Endothelial cell of umbilical vein (primary cell): ENCODE measurements around the gene CD68. TPM values are rescaled to one million over a fixed set of nuclear protein-coding genes. Genes with fewer than 3 reads are reported as not detected.
A peak's percentile ranks its signal among the peaks of the same experiment; 100 is the strongest.

ENCODE experiments used
- BruUV-seq: library from RNA; stranded (reverse); fragments of 400-500 nt; replicated peaks from 2 replicates; lab custom pipeline; 2021; lab: Mats Ljungman, UMichigan
- CTCF ChIA-PET: fragments of 300-600, 350-600 bp; sonication (Branson Sonifier 250); formaldehyde crosslinking; loops from one replicate; lab custom pipeline; 2021; ENCODE audit warnings: antibody characterized with exemption, inconsistent platforms; lab: Charles Lee
- POLR2A ChIA-PET: fragments of 300-600, 350-600 bp; sonication (Branson Sonifier 250); formaldehyde crosslinking; loops from one replicate; lab custom pipeline; 2021; ENCODE audit warnings: antibody characterized with exemption, inconsistent platforms; lab: Charles Lee
- DNase-seq: peaks from one replicate; pipeline ENCODE4 v3.0.0-alpha.2; 2011; ENCODE audit warnings: low read depth, low spot score
- FAIRE-seq: peaks from 2 replicates; lab custom pipeline; 2011; peaks lifted over from hg19 to GRCh38; lab: Jason Lieb, UNC
- H2AFZ ChIP-seq: 2 replicates; pipeline ENCODE4 v1.6.0; 2012; ENCODE audit warnings: low read depth, low read length, control low read depth, inconsistent platforms
- H3K27ac ChIP-seq: 2 replicates; pipeline ENCODE4 v1.5.1; 2011; ENCODE audit warnings: low read depth, mild to moderate bottlenecking, control low read depth, low read length, moderate library complexity; ENCODE audit not compliant: insufficient read depth
- H3K27me3 ChIP-seq, 2 experiments: 2 replicates each; pipeline versions ENCODE4 v1.6.0 to v1.6.1; 2011; ENCODE audit warnings: low read length in 2 of 2, mixed read lengths in 1 of 2; ENCODE audit not compliant: control insufficient read depth in 2 of 2, insufficient read depth in 2 of 2
- H3K36me3 ChIP-seq, 2 experiments: 2 replicates in 1 of 2; 3 replicates in 1 of 2; pipeline ENCODE4 v1.5.1; 2011; ENCODE audit warnings: low read length in 2 of 2, mild to moderate bottlenecking in 1 of 2, moderate library complexity in 1 of 2; ENCODE audit not compliant: control insufficient read depth in 2 of 2, insufficient read depth in 2 of 2; ENCODE audit errors: extremely low read depth in 1 of 2
- H3K4me1 ChIP-seq: 3 replicates; pipeline ENCODE4 v1.5.1; 2011; ENCODE audit warnings: mild to moderate bottlenecking, low read length; ENCODE audit not compliant: control insufficient read depth, insufficient read depth; ENCODE audit errors: extremely low read depth
- H3K4me2 ChIP-seq: 2 replicates; pipeline ENCODE4 v1.6.1; 2011; ENCODE audit warnings: low read length, control low read depth, mixed read lengths; ENCODE audit not compliant: insufficient read depth
- H3K4me3 ChIP-seq, 3 experiments: fragments of 200-600 bp in 1 of 3; sonication (generic), shearing (Covaris generic) in 1 of 3; replicated peaks in 1 of 3; 2 replicates each; pipeline ENCODE4 v1.5.1; 2011 to 2016; ENCODE audit warnings: control low read depth in 3 of 3, low read length in 3 of 3, mild to moderate bottlenecking in 2 of 3, inconsistent platforms in 1 of 3, low read depth in 1 of 3, moderate library complexity in 1 of 3; ENCODE audit not compliant: insufficient read depth in 1 of 3
- H3K79me2 ChIP-seq: 2 replicates; pipeline ENCODE4 v1.6.0; 2012; ENCODE audit warnings: low read length, inconsistent platforms; ENCODE audit not compliant: control insufficient read depth, insufficient read depth
- H3K9ac ChIP-seq: replicated peaks from 2 replicates; pipeline ENCODE3; 2011; ENCODE audit warnings: low read length, control low read depth; ENCODE audit not compliant: insufficient read depth; ENCODE audit errors: extremely low read depth
- H3K9me1 ChIP-seq: replicated peaks from 3 replicates; pipeline ENCODE4 v1.6.0; 2011; ENCODE audit warnings: mild to moderate bottlenecking, low read length; ENCODE audit not compliant: control insufficient read depth, insufficient read depth; ENCODE audit errors: extremely low read depth
- H3K9me3 ChIP-seq: replicated peaks from 2 replicates; pipeline ENCODE4 v1.5.1; 2012; ENCODE audit warnings: low read length, inconsistent platforms; ENCODE audit not compliant: control insufficient read depth, insufficient read depth
- H4K20me1 ChIP-seq: replicated peaks from 2 replicates; pipeline ENCODE3; 2011; ENCODE audit warnings: mild to moderate bottlenecking, low read length; ENCODE audit not compliant: control insufficient read depth, insufficient read depth; ENCODE audit errors: extremely low read depth
- CTCF ChIP-seq, 2 donors: IDR thresholded peaks; 1 replicate in 1 of 2; 2 replicates in 1 of 2; pipeline ENCODE4 v1.5.1; 2011; ENCODE audit warnings: low read length in 2 of 2, mild to moderate bottlenecking in 2 of 2, moderate library complexity in 2 of 2, control low read depth in 1 of 2, inconsistent platforms in 1 of 2, low read depth in 1 of 2; ENCODE audit not compliant: insufficient read depth in 1 of 2; ENCODE audit errors: extremely low read depth in 1 of 2
- EZH2 ChIP-seq: IDR thresholded peaks from 2 replicates; pipeline ENCODE4 v1.6.1; 2012; ENCODE audit warnings: borderline replicate concordance, low read depth, mild to moderate bottlenecking, moderate library complexity, low read length, inconsistent platforms; ENCODE audit not compliant: severe bottlenecking
- FOS ChIP-seq: IDR thresholded peaks from 2 replicates; pipeline ENCODE4 v1.6.1; 2011; ENCODE audit warnings: mild to moderate bottlenecking, low read length, moderate library complexity, borderline replicate concordance; ENCODE audit not compliant: insufficient read depth
- GATA2 ChIP-seq: IDR thresholded peaks from 2 replicates; pipeline ENCODE4 v1.7.0; 2011; ENCODE audit warnings: low read depth, mild to moderate bottlenecking, moderate library complexity, mixed read lengths, low read length; ENCODE audit not compliant: insufficient read length, insufficient read depth
- JUN ChIP-seq: IDR thresholded peaks from 2 replicates; pipeline ENCODE4 v1.6.1; 2011; ENCODE audit warnings: borderline replicate concordance, low read depth; ENCODE audit not compliant: insufficient read length, insufficient read depth
- MAX ChIP-seq: IDR thresholded peaks from 2 replicates; pipeline ENCODE4 v1.6.1; 2011; ENCODE audit not compliant: insufficient read depth, insufficient read length
- MYC ChIP-seq: IDR thresholded peaks from one replicate; pipeline ENCODE4 v1.6.1; 2011; ENCODE audit warnings: mild to moderate bottlenecking, low read depth, low read length
- POLR2A ChIP-seq: IDR thresholded peaks from 2 replicates; pipeline ENCODE4 v1.6.1; 2012; ENCODE audit warnings: low read depth, mild to moderate bottlenecking, control low read depth, low read length
- POLR2AphosphoS5 ChIP-seq: IDR thresholded peaks from 2 replicates; pipeline ENCODE4 v1.6.1; 2012; ENCODE audit warnings: low read depth, mild to moderate bottlenecking, control low read depth, low read length, moderate library complexity; ENCODE audit not compliant: insufficient read depth
- dilution Hi-C: fragments of 300-500 bp; cut with MboI; formaldehyde crosslinking; loops from one replicate; pipeline ENCODE4 v1.15.0; 2019; ENCODE audit warnings: low sequenced_read_pairs; ENCODE audit not compliant: extremely low pct_ligation_motif_present
- intact Hi-C: fragments of 100-400 bp; cut with micrococcal nuclease; formaldehyde crosslinking; loops from one replicate; pipeline ENCODE4 v1.10.0; 2022
- polyA plus RNA-seq, 4 experiments: library from polyadenylated mRNA; depleted of rRNA in 3 of 4; stranded (reverse) in 3 of 4; unstranded in 1 of 4; fragments of >200 nt; gene quantifications; 2 replicates each; pipeline versions ENCODE4 v1.2.1 to v1.2.3, GENCODE V29; 2011 to 2012; ENCODE audit warnings: missing spikeins in 1 of 4
- total RNA-seq: library from RNA; stranded (reverse); gene quantifications from 2 replicates; pipeline ENCODE4 v1.2.3, GENCODE V29; 2021

CD68 gene
- total and polyA plus RNA-seq, 2 donors (not counting 3 experiments of a cell fraction or from before 2014, with no cell fraction given) = 2.9 to 30.8 TPM

GRCh38 chr17:7614425-7615264, 35.2 kb downstream of the CD68 start, which contains the start of gene FXR2:
Gene FXR2, minus strand, starts transcription at chr17:7614897. Its CDS starts 365 bp downstream, at chr17:7614532.
- Histone ChIP-seq H4K20me1 (peaks cover 3% of the 10 kb centered on the region), H3K27ac (peak within 1 kb of the TSS; percentile 56), H2AFZ (peak within 1 kb of the TSS; percentile 89), H3K36me3 (no peaks in the 10 kb centered on the region), H3K9me3 (no peaks in the 10 kb centered on the region), H3K9me1 (no peaks in the 10 kb centered on the region), H3K27me3 (no peaks in the 10 kb centered on the region), H3K4me1 (peaks cover 24% of the 10 kb centered on the region), H3K4me2 (peak within 1 kb of the TSS; percentile 99), H3K79me2 (peaks cover 42% of the 10 kb centered on the region), H3K4me3 (peak within 1 kb of the TSS; percentile 55 to 97 (median 73)), H3K9ac (peak within 1 kb of the TSS; percentile 90)
- BruUV-seq = no TSS peak
- FAIRE-seq = peak; percentile 100
- intact Hi-C loops (loop anchor here (1.0 to 10.0 kb wide), 5 partner anchors 13 to 230 kb away; partner anchors contain the start of genes SAT2, SENP3 and WRAP53), dilution Hi-C loops (no loop called here)
- DNase-seq = peak; percentile 100
- CTCF ChIA-PET = interaction anchor here (0.5 to 2.0 kb wide), 6 partner anchors 9 to 102 kb away, joined by 3 to 11 read pairs (median 5); partner anchors contain the start of genes DNAH2, MPDU1, SAT2 and TP53
- TF ChIP-seq MAX (no peak), GATA2 (no peak), JUN (no peak), FOS (no peak), POLR2AphosphoS5 (peak; percentile 71), EZH2 (no peak), POLR2A (peak; percentile 67), MYC (no peak), CTCF (IDR thresholded peaks at IDR 0.05; ENCODE audit: extremely low read depth in 1 of 2, insufficient read depth in 1 of 2, low read depth in 1 of 2, low read length in 2 of 2) (peak; percentile 68 to 79)
- POLR2A ChIA-PET = interaction anchor here (0.6 to 2.3 kb wide), 3 partner anchors 13 to 73 kb away, joined by 3 to 8 read pairs (median 7); partner anchors contain the start of genes SAT2, TP53 and WRAP53
